Suppressor macrophage treated with lipopolysaccharide for 4 hours (primary cell): Measurements from ENCODE around the gene GABRB3.

ENCODE experiments used
- DNase-seq: peaks from one replicate; pipeline ENCODE4 v3.0.0-alpha.2; 2020

The GABRB3 gene

DNA sequence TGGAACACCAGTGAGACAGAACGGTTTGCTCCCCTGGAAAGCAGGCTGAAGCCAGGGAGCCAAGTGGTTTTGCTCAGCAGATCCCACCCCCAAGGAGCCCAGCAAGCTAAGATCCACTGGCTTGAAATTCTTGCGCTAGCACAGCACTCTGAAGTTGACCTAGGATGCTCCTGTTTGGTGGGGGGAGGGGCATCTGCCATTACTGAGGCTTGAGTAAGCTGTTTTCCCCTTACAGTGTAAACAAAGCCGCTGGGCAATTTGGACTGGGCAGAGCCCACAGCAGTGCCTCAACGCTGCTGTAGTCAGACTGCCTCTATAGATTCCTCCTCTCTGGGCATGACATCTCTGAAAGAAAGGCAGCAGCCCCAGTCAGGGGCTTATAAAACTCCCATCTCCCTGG, 241.4 kb downstream of the GABRB3 start:
- DNase-seq, result no peak

- DNase-seq, result no peak
Observed at GRCh38 chr15:26525096-26525495, 247.8 kb downstream of the GABRB3 start.

GRCh38 chr15:26521691-26522198, 251.1 kb downstream of the GABRB3 start:
- no peak for DNase-seq

DNA sequence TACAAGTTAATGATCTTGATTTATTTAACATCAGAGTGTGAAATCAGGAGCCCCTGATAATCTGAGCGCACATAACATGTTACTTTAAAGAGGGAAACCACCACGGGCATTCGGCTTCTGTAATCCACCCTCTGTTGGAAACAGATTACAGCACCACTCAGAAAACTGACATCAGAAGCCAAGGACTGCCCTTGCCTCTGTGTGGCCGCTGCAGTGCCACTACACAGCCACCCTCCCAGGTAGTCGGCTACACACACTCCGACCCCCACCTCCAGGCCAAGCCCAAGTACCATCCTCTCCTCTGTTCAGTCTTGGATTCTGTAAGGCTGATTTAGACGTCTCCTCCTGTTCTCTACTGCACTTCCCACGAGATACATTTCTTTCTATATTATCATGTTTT, 251.7 kb downstream of the GABRB3 start:
- DNase-seq, result no peak

GRCh38 chr15:26518885-26519284, 254.0 kb downstream of the GABRB3 start:
- no peak for DNase-seq

GRCh38 chr15:26516102-26516980, 256.5 kb downstream of the GABRB3 start:
- no peak for DNase-seq

DNA sequence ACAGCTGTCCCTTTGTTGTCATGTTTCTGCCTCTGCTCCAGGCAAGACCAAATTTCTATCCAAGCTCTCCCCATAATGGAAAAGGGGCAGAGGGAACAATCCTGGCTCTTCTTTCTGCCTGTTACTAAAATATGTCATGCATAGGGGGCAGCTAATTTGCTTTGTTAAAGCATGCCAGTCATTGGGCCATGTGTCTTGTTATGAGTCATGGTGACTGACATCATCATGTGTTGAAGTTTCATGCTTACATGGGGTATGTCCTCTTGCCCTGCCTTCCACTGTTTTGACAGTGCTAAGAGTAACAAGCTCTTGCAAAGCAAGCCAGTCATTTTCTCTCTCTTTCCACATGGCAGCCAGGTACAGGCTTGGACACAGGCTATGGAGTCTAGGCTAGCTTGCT, 268.9 kb downstream of the GABRB3 start:
- no peak for DNase-seq
